Small intestine (tissue), 7 donors: Measurements from ENCODE around the gene OR2L3. TPM values are rescaled to one million over a fixed set of nuclear protein-coding genes. Genes with fewer than 3 reads are reported as not detected.

Source experiments
- DNase-seq, 2 donors: peaks; one replicate each; pipeline versions ENCODE4 v3.0.0 to v3.0.0-alpha.2; 2013
- FAIRE-seq: peaks from 2 replicates; lab custom pipeline; 2012; peaks lifted over from hg19 to GRCh38; lab: Jason Lieb, UNC
- H3K27ac ChIP-seq, 3 donors: one replicate each; pipeline ENCODE4 v1.5.1; 2013; ENCODE audit warnings: low read length in 2 of 3, mild to moderate bottlenecking in 2 of 3, control low read depth in 1 of 3, inconsistent platforms in 1 of 3, low read depth in 1 of 3, moderate library complexity in 1 of 3
- H3K27me3 ChIP-seq, 3 donors: one replicate each; pipeline ENCODE4 v1.6.1; 2013; ENCODE audit warnings: low read length in 3 of 3, inconsistent platforms in 1 of 3; ENCODE audit not compliant: control insufficient read depth in 3 of 3, insufficient read depth in 3 of 3
- H3K36me3 ChIP-seq, 3 donors: one replicate each; pipeline ENCODE4 v1.6.1; 2013; ENCODE audit warnings: low read length in 3 of 3, inconsistent platforms in 1 of 3, low read depth in 1 of 3, mild to moderate bottlenecking in 1 of 3, moderate library complexity in 1 of 3; ENCODE audit not compliant: control insufficient read depth in 3 of 3, insufficient read depth in 2 of 3
- H3K4me1 ChIP-seq, 3 donors: one replicate each; pipeline ENCODE4 v1.6.1; 2013; ENCODE audit warnings: low read length in 2 of 3, inconsistent platforms in 1 of 3, low read depth in 1 of 3, mild to moderate bottlenecking in 1 of 3, moderate library complexity in 1 of 3; ENCODE audit not compliant: control insufficient read depth in 3 of 3, insufficient read depth in 2 of 3
- H3K4me3 ChIP-seq, 3 donors: one replicate each; pipeline ENCODE4 v1.5.1; 2013; ENCODE audit warnings: low read length in 3 of 3, control low read depth in 1 of 3, inconsistent platforms in 1 of 3, low read depth in 1 of 3, mild to moderate bottlenecking in 1 of 3, moderate library complexity in 1 of 3
- H3K9me3 ChIP-seq, 2 donors: one replicate each; pipeline ENCODE4 v1.6.1; 2013; ENCODE audit warnings: low read depth in 1 of 2, low read length in 1 of 2; ENCODE audit not compliant: control insufficient read depth in 2 of 2, insufficient read depth in 1 of 2
- WGBS, 3 donors: extraction: QIAGEN DNeasy Blood & Tissue Kit; methylation state at CpG; one replicate each; pipeline ENCODE4 v1.1.7; 2013; 5-methylcytosine and 5-hydroxymethylcytosine counted together
- polyA plus RNA-seq, 4 donors: library from polyadenylated mRNA; stranded (reverse) in 3 of 4; unstranded in 1 of 4; fragments of 200-250 nt in 3 of 4; fragments of 120-200 nt in 1 of 4; gene quantifications; one replicate each; pipeline versions ENCODE4 v1.2.1 to v1.2.3, GENCODE V29; 2013
- donor health status: healthy with polysubstance abuse.
- donor health status: control.
- donor health status: control.
- donor health status: Bipolar disorder and iron deficiency.
- donor health status: healthy.

The OR2L3 gene
- polyA plus RNA-seq, 4 donors, result not detected

DNA sequence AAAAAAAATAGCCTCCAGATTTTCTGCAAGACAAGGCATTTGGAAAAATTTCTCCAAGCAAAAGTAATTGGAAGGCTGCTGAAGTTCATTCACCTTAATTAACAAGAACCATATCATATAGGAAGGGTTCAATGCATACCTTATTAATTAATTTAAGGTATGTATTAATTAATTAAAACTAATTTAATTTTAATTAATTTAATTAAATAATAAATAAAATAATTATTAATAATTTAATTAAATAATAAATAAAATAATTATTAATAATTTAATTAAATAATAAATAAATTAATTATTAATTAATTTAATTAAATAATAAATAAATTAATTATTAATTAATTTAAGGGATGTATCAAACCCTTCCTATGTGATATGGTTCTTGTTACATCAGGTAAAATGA, 56.2 kb downstream of the OR2L3 start:
- Histone ChIP-seq H3K4me3 (no peak overlapping the region), H3K9me3 (peaks cover 0 to 26% of the 10 kb centered on the region in 2 donors), H3K4me1 (no peaks in the 10 kb centered on the region), H3K27me3 (no peaks in the 10 kb centered on the region), H3K27ac (no peak overlapping the region), H3K36me3 (no peaks in the 10 kb centered on the region)
- no peak for DNase-seq
- peak; percentile 100 for FAIRE-seq

DNA sequence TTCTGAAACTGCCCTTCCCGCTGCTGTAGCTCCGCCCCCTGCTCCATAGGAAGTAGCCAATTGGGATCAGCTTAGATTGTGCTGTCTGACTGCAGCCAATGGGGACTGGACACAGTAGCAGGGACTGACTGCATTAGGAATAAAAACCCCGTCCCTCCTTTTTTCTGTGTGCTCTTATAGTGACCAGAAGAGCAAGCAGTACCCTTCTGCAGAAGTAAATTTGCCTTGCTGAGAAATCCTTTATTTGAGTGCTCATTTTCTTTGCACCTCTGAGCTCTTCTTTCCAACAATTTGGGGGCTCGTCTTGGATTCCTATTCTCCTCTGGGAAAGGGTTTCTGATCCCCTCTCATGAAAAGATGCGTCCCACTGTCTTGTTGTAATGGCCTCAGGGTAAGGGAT, 64.5 kb downstream of the OR2L3 start:
- no peak for FAIRE-seq
- WGBS, 3 donors, result 65 to 82% (median 69%) methylated on average over 5 of the region's 5 CpGs
- H3K36me3 ChIP-seq, result no peaks in the 10 kb centered on the region
- H3K4me1 ChIP-seq, result no peaks in the 10 kb centered on the region
- H3K9me3 ChIP-seq, result peaks cover 0 to 32% of the 10 kb centered on the region in 2 donors
- H3K27me3 ChIP-seq, result no peaks in the 10 kb centered on the region
- DNase-seq, result no peak
- H3K27ac ChIP-seq, result no peak overlapping the region
- no peak overlapping the region for H3K4me3 ChIP-seq

Other genes starting within 250 kb of the OR2L3 start
- not detected for gene OR14A16, start 222.7 kb upstream of the OR2L3 start, polyA plus RNA-seq
- gene OR11L1, start 204.9 kb upstream of the OR2L3 start, polyA plus RNA-seq, result not detected
- gene TRIM58, start 189.6 kb upstream of the OR2L3 start, polyA plus RNA-seq, result 1 to 10 TPM in 1 of 4 donors, under 1 TPM in 1, not detected in 2; 0.37 to 1.0 TPM
- under 1 TPM in 2 of 4 donors, not detected in 2; 0.09 to 0.76 TPM for gene OR2W3, start 151.2 kb upstream of the OR2L3 start, polyA plus RNA-seq
- gene OR2T8, start 126.6 kb upstream of the OR2L3 start, polyA plus RNA-seq, result under 1 TPM in 1 of 4 donors, not detected in 3; 0.06 TPM
- gene OR2AJ1, start 121.9 kb upstream of the OR2L3 start, polyA plus RNA-seq, result not detected
- not detected for gene OR2L8, start 98.0 kb upstream of the OR2L3 start, polyA plus RNA-seq
- not detected for gene OR2AK2, start 81.6 kb upstream of the OR2L3 start, polyA plus RNA-seq
- gene OR2L5, start 33.2 kb upstream of the OR2L3 start, polyA plus RNA-seq, result not detected
- under 1 TPM in 2 of 4 donors, not detected in 2; 0.01 to 0.53 TPM for gene OR2L2, start 16.8 kb upstream of the OR2L3 start, polyA plus RNA-seq
- under 1 TPM in 1 of 4 donors, not detected in 3; 0.16 TPM for gene OR2L13, start 48.3 kb downstream of the OR2L3 start, polyA plus RNA-seq
- gene OR2M5, start 98.3 kb downstream of the OR2L3 start, polyA plus RNA-seq, result not detected
- not detected for gene OR2M2, start 128.0 kb downstream of the OR2L3 start, polyA plus RNA-seq
- gene OR2M3, start 150.4 kb downstream of the OR2L3 start, polyA plus RNA-seq, result under 1 TPM in 1 of 4 donors, not detected in 3; under 0.01 TPM
- not detected for gene OR2M4, start 184.6 kb downstream of the OR2L3 start, polyA plus RNA-seq
- gene OR2T33, start 231.1 kb downstream of the OR2L3 start, polyA plus RNA-seq, result not detected